SK-N-SH (cell line): Measurements from ENCODE around the gene SHE. TPM values are rescaled to one million over a fixed set of nuclear protein-coding genes. Genes with fewer than 3 reads are reported as not detected.

ENCODE experiments used
- CTCF ChIA-PET: fragments of 300-600, 350-600 bp; formaldehyde crosslinking; extraction: SDS; loops from one replicate; lab custom pipeline; 2021; lab: Yijun Ruan, JAX
- POLR2A ChIA-PET: fragments of 350-600 bp; sonication (Branson Sonifier 250); formaldehyde crosslinking; extraction: SDS; loops from one replicate; lab custom pipeline; 2020; ENCODE audit warnings: antibody characterized with exemption, inconsistent platforms; lab: Yijun Ruan, JAX
- DNase-seq: peaks from one replicate; pipeline ENCODE4 v3.0.0; 2012
- H2AFZ ChIP-seq: fragments of 200-600 bp; sonication (generic); 2 replicates; pipeline ENCODE4 v1.8.1; 2016; ENCODE audit warnings: antibody characterized with exemption, mild to moderate bottlenecking, low read depth
- H3F3A ChIP-seq: fragments of 200-600 bp; sonication (generic); replicated peaks from 2 replicates; pipeline ENCODE3; 2016; ENCODE audit warnings: antibody characterized with exemption, mild to moderate bottlenecking; ENCODE audit not compliant: insufficient read depth
- H3K27ac ChIP-seq, 2 experiments: fragments of 200-500 bp in 1 of 2; fragments of 200-600 bp in 1 of 2; sonication (Bioruptor generic) in 1 of 2; sonication (generic), shearing (Covaris generic) in 1 of 2; 2 replicates each; pipeline versions ENCODE4 v1.5.1 to v1.6.1; 2014 to 2016; ENCODE audit warnings: low read depth in 2 of 2, inconsistent platforms in 1 of 2, low read length in 1 of 2, mild to moderate bottlenecking in 1 of 2, mixed read lengths in 1 of 2
- H3K27me3 ChIP-seq: fragments of 200-600 bp; sonication (generic), shearing (Covaris generic); 2 replicates; pipeline ENCODE4 v1.6.1; 2016; ENCODE audit warnings: mixed run types; ENCODE audit not compliant: insufficient read depth
- H3K36me3 ChIP-seq, 2 experiments: fragments of 200-500 bp in 1 of 2; fragments of 200-600 bp in 1 of 2; sonication (Bioruptor generic) in 1 of 2; sonication (generic) in 1 of 2; replicated peaks in 1 of 2; 2 replicates each; pipeline versions ENCODE3 to v1.5.1; 2014 to 2016; ENCODE audit warnings: low read length in 1 of 2, mild to moderate bottlenecking in 1 of 2; ENCODE audit not compliant: insufficient read depth in 2 of 2, control insufficient read depth in 1 of 2
- H3K4me1 ChIP-seq, 2 experiments: fragments of 200-500 bp in 1 of 2; fragments of 200-600 bp in 1 of 2; sonication (Bioruptor generic) in 1 of 2; sonication (generic), shearing (Covaris generic) in 1 of 2; 2 replicates each; pipeline versions ENCODE4 v1.5.1 to v1.6.1; 2014 to 2016; ENCODE audit warnings: low read depth in 1 of 2, low read length in 1 of 2, mixed run types in 1 of 2; ENCODE audit not compliant: insufficient read depth in 2 of 2, control insufficient read depth in 1 of 2
- H3K4me2 ChIP-seq: fragments of 200-600 bp; sonication (generic), shearing (Covaris generic); 2 replicates; pipeline ENCODE4 v1.6.1; 2017; ENCODE audit warnings: mixed run types
- H3K4me3 ChIP-seq, 2 experiments: fragments of 200-500 bp in 1 of 2; fragments of 200-600 bp in 1 of 2; sonication (Bioruptor generic) in 1 of 2; sonication (generic), shearing (Covaris generic) in 1 of 2; 2 replicates each; pipeline versions ENCODE4 v1.5.1 to v1.8.1; 2014 to 2016; ENCODE audit warnings: low read depth in 2 of 2, inconsistent platforms in 1 of 2, low read length in 1 of 2, mild to moderate bottlenecking in 1 of 2, mixed read lengths in 1 of 2, moderate library complexity in 1 of 2
- H3K79me2 ChIP-seq: fragments of 200-600 bp; sonication (generic); 2 replicates; pipeline ENCODE4 v1.8.1; 2017; ENCODE audit warnings: mild to moderate bottlenecking; ENCODE audit not compliant: insufficient read depth
- H3K9ac ChIP-seq: fragments of 200-600 bp; sonication (generic); 2 replicates; pipeline ENCODE4 v1.6.1; 2017; ENCODE audit warnings: mixed run types
- H3K9me2 ChIP-seq: fragments of 200-600 bp; sonication (generic); 2 replicates; pipeline ENCODE4 v1.6.1; 2017; ENCODE audit warnings: mixed run types
- H3K9me3 ChIP-seq: fragments of 200-600 bp; sonication (generic); 2 replicates; pipeline ENCODE4 v1.6.1; 2017; ENCODE audit warnings: mixed run types, mild to moderate bottlenecking, moderate library complexity
- H4K20me1 ChIP-seq: fragments of 200-600 bp; sonication (generic); 2 replicates; pipeline ENCODE4 v1.6.1; 2017; ENCODE audit warnings: mild to moderate bottlenecking, mixed run types; ENCODE audit not compliant: insufficient read depth
- CTCF ChIP-seq: fragments of 200-600 bp; sonication (generic); IDR thresholded peaks from 2 replicates; pipeline ENCODE4 v1.6.1; 2017; ENCODE audit warnings: antibody characterized with exemption, mild to moderate bottlenecking, moderate library complexity
- EP300 ChIP-seq, 2 experiments: IDR thresholded peaks; 2 replicates each; pipeline versions ENCODE4 v1.4.0 to v1.6.1; 2012; ENCODE audit warnings: borderline replicate concordance in 1 of 2, low read depth in 1 of 2, low read length in 1 of 2
- EZH2phosphoT487 ChIP-seq: fragments of 200-600 bp; sonication (generic); IDR thresholded peaks from 2 replicates; pipeline ENCODE4 v1.6.1; 2017; ENCODE audit warnings: low read depth, mixed run types, mild to moderate bottlenecking, antibody characterized with exemption, moderate library complexity, borderline replicate concordance
- FOSL2 ChIP-seq: IDR thresholded peaks from 2 replicates; pipeline ENCODE4 v1.4.0; 2012; ENCODE audit warnings: low read depth, mild to moderate bottlenecking, moderate library complexity, borderline replicate concordance
- FOXM1 ChIP-seq: IDR thresholded peaks from 2 replicates; pipeline ENCODE4 v1.4.0; 2012; ENCODE audit warnings: low read depth, mild to moderate bottlenecking
- GATA2 ChIP-seq: sonication (generic); formaldehyde crosslinking; IDR thresholded peaks from 2 replicates; pipeline ENCODE4 v1.5.0; 2020; ENCODE audit warnings: mild to moderate bottlenecking, missing genetic modification reagents
- IRF3 ChIP-seq: fragments of 150-350 bp; IDR thresholded peaks from 2 replicates; pipeline ENCODE4 v1.6.1; 2016; ENCODE audit warnings: mild to moderate bottlenecking, low read depth, low read length
- JUND ChIP-seq: IDR thresholded peaks from 2 replicates; pipeline ENCODE4 v1.4.0; 2012
- MAX ChIP-seq: IDR thresholded peaks from 2 replicates; pipeline ENCODE4 v1.4.0; 2012; ENCODE audit warnings: low read depth
- MXI1 ChIP-seq: IDR thresholded peaks from 2 replicates; pipeline ENCODE4 v1.6.1; 2012; ENCODE audit warnings: mild to moderate bottlenecking, low read depth, low read length, improper control_type of control experiment
- RAD21 ChIP-seq: IDR thresholded peaks from 2 replicates; pipeline ENCODE4 v1.6.1; 2012; ENCODE audit warnings: mild to moderate bottlenecking, low read length
- RCOR1 ChIP-seq: fragments of 150-350 bp; IDR thresholded peaks from 2 replicates; pipeline ENCODE4 v1.6.1; 2017; ENCODE audit warnings: antibody characterized with exemption, low read length
- RFX5 ChIP-seq: IDR thresholded peaks from 2 replicates; pipeline ENCODE4 v1.6.1; 2012; ENCODE audit warnings: mild to moderate bottlenecking, improper control_type of control experiment, low read length
- SIN3A ChIP-seq: IDR thresholded peaks from 2 replicates; pipeline ENCODE4 v1.6.1; 2012; ENCODE audit warnings: low read depth, mild to moderate bottlenecking, low read length, moderate library complexity, borderline replicate concordance
- USF1 ChIP-seq: IDR thresholded peaks from 2 replicates; pipeline ENCODE4 v1.4.0; 2012; ENCODE audit warnings: low read depth, borderline replicate concordance
- YY1 ChIP-seq: IDR thresholded peaks from 2 replicates; pipeline ENCODE4 v1.4.0; 2012; ENCODE audit warnings: low read depth, mild to moderate bottlenecking
- WGBS: methylation state at CpG from one replicate; pipeline ENCODE4 v1.1.6; 2017; ENCODE audit warnings: low lambda C conversion rate; 5-methylcytosine and 5-hydroxymethylcytosine counted together
- polyA plus RNA-seq, 3 experiments: library from polyadenylated mRNA; depleted of rRNA; stranded (reverse); fragments of >200 nt; gene quantifications; 2 replicates each; pipeline ENCODE4 v1.2.3, GENCODE V29; 2012
- TF ChIP-seq, protein P1 (sequence below): IDR thresholded peaks from 2 replicates; pipeline ENCODE4 v1.4.0; 2012; ENCODE audit warnings: low read depth, borderline replicate concordance

The SHE gene
- polyA plus RNA-seq, 1 of the 3 experiments (the other 2 are of a cell fraction): not detected

GRCh38 chr1:154500533-154500932 lies 1.7 kb downstream of the SHE start:
- 79% methylated on average over 8 of the region's 8 CpGs for WGBS
- CTCF ChIA-PET: interaction anchor here (1.1 to 2.8 kb wide), 5 partner anchors 11 to 46 kb away, joined by 3 to 17 read pairs (median 5); no protein-coding TSS in a partner anchor
- H3K9ac ChIP-seq: no peak overlapping the region
- H3K36me3 ChIP-seq: no peaks in the 10 kb centered on the region
- H3K9me2 ChIP-seq: no peaks in the 10 kb centered on the region
- no peak for TF ChIP-seq IRF3
- TF ChIP-seq RFX5: no peak
- TF ChIP-seq, protein P1, sequence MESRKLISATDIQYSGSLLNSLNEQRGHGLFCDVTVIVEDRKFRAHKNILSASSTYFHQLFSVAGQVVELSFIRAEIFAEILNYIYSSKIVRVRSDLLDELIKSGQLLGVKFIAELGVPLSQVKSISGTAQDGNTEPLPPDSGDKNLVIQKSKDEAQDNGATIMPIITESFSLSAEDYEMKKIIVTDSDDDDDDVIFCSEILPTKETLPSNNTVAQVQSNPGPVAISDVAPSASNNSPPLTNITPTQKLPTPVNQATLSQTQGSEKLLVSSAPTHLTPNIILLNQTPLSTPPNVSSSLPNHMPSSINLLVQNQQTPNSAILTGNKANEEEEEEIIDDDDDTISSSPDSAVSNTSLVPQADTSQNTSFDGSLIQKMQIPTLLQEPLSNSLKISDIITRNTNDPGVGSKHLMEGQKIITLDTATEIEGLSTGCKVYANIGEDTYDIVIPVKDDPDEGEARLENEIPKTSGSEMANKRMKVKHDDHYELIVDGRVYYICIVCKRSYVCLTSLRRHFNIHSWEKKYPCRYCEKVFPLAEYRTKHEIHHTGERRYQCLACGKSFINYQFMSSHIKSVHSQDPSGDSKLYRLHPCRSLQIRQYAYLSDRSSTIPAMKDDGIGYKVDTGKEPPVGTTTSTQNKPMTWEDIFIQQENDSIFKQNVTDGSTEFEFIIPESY: no peak
- no peak for TF ChIP-seq RAD21
- TF ChIP-seq GATA2 (CRISPR knock-in tag): no peak
- no peak for TF ChIP-seq JUND
- TF ChIP-seq CTCF: no peak
- TF ChIP-seq USF1: no peak
- no peak for TF ChIP-seq FOXM1
- no peak for TF ChIP-seq FOSL2
- no peak for TF ChIP-seq YY1
- no peak for TF ChIP-seq MXI1
- no peak overlapping the region for H2AFZ ChIP-seq
- POLR2A ChIA-PET: no interaction called here
- H3K9me3 ChIP-seq: no peaks in the 10 kb centered on the region
- no peak for DNase-seq
- peaks cover 0 to 2% of the 10 kb centered on the region in 2 experiments; a peak in 1 of 4 replicates for H3K4me1 ChIP-seq
- H3K79me2 ChIP-seq: no peaks in the 10 kb centered on the region
- no peak overlapping the region for H3K4me3 ChIP-seq
- H3K4me2 ChIP-seq: no peak overlapping the region
- H3K27ac ChIP-seq: no peak overlapping the region
- peaks cover 62% of the 10 kb centered on the region for H3K27me3 ChIP-seq
- H3F3A ChIP-seq: no peaks in the 10 kb centered on the region
- no peaks in the 10 kb centered on the region for H4K20me1 ChIP-seq

GRCh38 chr1:154499446-154499845 lies 2.8 kb downstream of the SHE start:
- H3K9ac ChIP-seq: no peak overlapping the region
- H3K4me2 ChIP-seq: no peak overlapping the region
- 45% methylated on average over 1 of the region's 1 CpG for WGBS
- no peak overlapping the region for H3K27ac ChIP-seq
- H3K27me3 ChIP-seq: peaks cover 73% of the 10 kb centered on the region
- H2AFZ ChIP-seq: no peak overlapping the region
- H3K4me3 ChIP-seq: no peak overlapping the region
- ChIA-PET POLR2A (no interaction called here), CTCF (interaction anchor here (0.6 to 2.8 kb wide), 3 partner anchors 18 to 23 kb away, joined by 3 to 17 read pairs (median 5); no protein-coding TSS in a partner anchor)
- H3K9me2 ChIP-seq: no peaks in the 10 kb centered on the region
- no peaks in the 10 kb centered on the region for H3K9me3 ChIP-seq
- H3K79me2 ChIP-seq: no peaks in the 10 kb centered on the region
- H4K20me1 ChIP-seq: no peaks in the 10 kb centered on the region
- no peaks in the 10 kb centered on the region for H3F3A ChIP-seq
- H3K36me3 ChIP-seq: no peaks in the 10 kb centered on the region
- peaks cover 0 to 2% of the 10 kb centered on the region in 2 experiments; a peak in 1 of 4 replicates for H3K4me1 ChIP-seq
- DNase-seq: no peak
- TF ChIP-seq EZH2phosphoT487: no peak
- no peak for TF ChIP-seq EP300 (IDR thresholded peaks at IDR 0.05; ENCODE audit: borderline replicate concordance in 1 of 2, low read depth in 1 of 2, low read length in 1 of 2)
- no peak for TF ChIP-seq JUND
- TF ChIP-seq MAX: no peak
- TF ChIP-seq FOXM1: no peak
- TF ChIP-seq, protein P1: no peak
- no peak for TF ChIP-seq RCOR1
- no peak for TF ChIP-seq IRF3
- no peak for TF ChIP-seq SIN3A
